ENCODE results near the gene G3BP1. TPM values are rescaled to one million over a fixed set of nuclear protein-coding genes. Genes with fewer than 3 reads are reported as not detected.
A peak's percentile ranks its signal among the peaks of the same experiment; 100 is the strongest.
"Not testable (repeated sequence)": the region's sequence is repeated elsewhere in the genome, so short reads cannot be mapped to it uniquely, and the experiment has no call there.

G3BP1 gene
- polyA plus RNA-seq, 3 donors from 2014 or later, result 124 to 148 (median 129) TPM

- Mint-ChIP-seq H3K27ac (no peak overlapping the region), H3K4me1 (peaks cover 5 to 6% of the 10 kb centered on the region in 2 donors), H3K4me3 (no peak overlapping the region), H3K9me3 (no peaks in the 10 kb centered on the region), H3K27me3 (ENCODE audit: low read depth in 3 of 3) (no peaks in the 10 kb centered on the region), H3K36me3 (no peaks in the 10 kb centered on the region)
- DNase-seq, result no peak
Measured at GRCh38 chr5:151764801-151765200, 7.0 kb upstream of the G3BP1 start.

- H3K27me3 Mint-ChIP-seq (ENCODE audit: low read depth in 3 of 3), result peaks cover 0 to 5% (median 0%) of the 10 kb centered on the region in 3 donors
- no peak for DNase-seq
- no peaks in the 10 kb centered on the region for H3K36me3 Mint-ChIP-seq
- peaks cover 6 to 13% of the 10 kb centered on the region in 2 donors for H3K4me1 Mint-ChIP-seq
- H3K27ac Mint-ChIP-seq, result no peak overlapping the region
- H3K9me3 Mint-ChIP-seq, result no peaks in the 10 kb centered on the region
- no peak overlapping the region for H3K4me3 Mint-ChIP-seq
Measured at GRCh38 chr5:151766975-151767374, 4.8 kb upstream of the G3BP1 start.

GRCh38 chr5:151770383-151771258, 1.1 kb upstream of the G3BP1 start:
- Mint-ChIP-seq H3K4me1 (peaks cover 38 to 44% of the 10 kb centered on the region in 2 donors), H3K4me3 (peak overlapping the region in 2 of 5 donors; percentile 57 to 75), H3K9me3 (no peaks in the 10 kb centered on the region)

GRCh38 chr5:151772029-151772845, 483 bp downstream of the G3BP1 start:
- Mint-ChIP-seq H3K4me3 (peak overlapping the region; percentile 86 to 97 (median 94)), H3K4me1 (peaks cover 55 to 57% of the 10 kb centered on the region in 2 donors), H3K27ac (peak overlapping the region in 5 of 6 donors; percentile 82 to 94 (median 89)), H3K36me3 (no peaks in the 10 kb centered on the region), H3K9me3 (no peaks in the 10 kb centered on the region), H3K27me3 (ENCODE audit: low read depth in 3 of 3) (peaks cover 0 to 13% (median 9%) of the 10 kb centered on the region in 3 donors)
- DNase-seq, result no peak

More at GRCh38 chr5:151770383-151771258, 1.1 kb upstream of the G3BP1 start:
- Mint-ChIP-seq H3K27me3 (ENCODE audit: low read depth in 3 of 3) (peaks cover 0 to 13% (median 9%) of the 10 kb centered on the region in 3 donors), H3K36me3 (no peaks in the 10 kb centered on the region), H3K27ac (peak overlapping the region in 3 of 6 donors; percentile 90 to 91 (median 91))
- DNase-seq, result no peak

- Mint-ChIP-seq H3K27ac (peak overlapping the region in 5 of 6 donors; percentile 82 to 94 (median 89)), H3K27me3 (ENCODE audit: low read depth in 3 of 3) (peaks cover 0 to 13% (median 9%) of the 10 kb centered on the region in 3 donors), H3K9me3 (no peaks in the 10 kb centered on the region), H3K36me3 (peaks cover 0 to 7% (median 3%) of the 10 kb centered on the region in 3 donors), H3K4me1 (peaks cover 62 to 64% of the 10 kb centered on the region in 2 donors), H3K4me3 (peak overlapping the region; percentile 86 to 97 (median 94))
- no peak for DNase-seq
Measured at GRCh38 chr5:151772846-151773561, 1.2 kb downstream of the G3BP1 start.

- DNase-seq, result no peak
Measured at GRCh38 chr5:151773951-151774350, 2.2 kb downstream of the G3BP1 start.

GRCh38 chr5:151775025-151775606, 3.4 kb downstream of the G3BP1 start:
- DNase-seq, result no peak
- peak overlapping the region in 5 of 6 donors; percentile 62 to 86 (median 72) for H3K27ac Mint-ChIP-seq
- H3K36me3 Mint-ChIP-seq, result peaks cover 0 to 12% (median 4%) of the 10 kb centered on the region in 3 donors
- peaks cover 0 to 10% (median 9%) of the 10 kb centered on the region in 3 donors for H3K27me3 Mint-ChIP-seq (ENCODE audit: low read depth in 3 of 3)
- peaks cover 72 to 74% of the 10 kb centered on the region in 2 donors for H3K4me1 Mint-ChIP-seq
- H3K9me3 Mint-ChIP-seq, result no peaks in the 10 kb centered on the region
- peak overlapping the region; percentile 28 to 92 (median 31) for H3K4me3 Mint-ChIP-seq

More at GRCh38 chr5:151773951-151774350, 2.2 kb downstream of the G3BP1 start:
- H3K36me3 Mint-ChIP-seq, result peaks cover 0 to 8% (median 4%) of the 10 kb centered on the region in 3 donors
- peaks cover 64 to 66% of the 10 kb centered on the region in 2 donors for H3K4me1 Mint-ChIP-seq
- peak overlapping the region in 5 of 6 donors; percentile 42 to 91 (median 86) for H3K27ac Mint-ChIP-seq
- no peaks in the 10 kb centered on the region for H3K9me3 Mint-ChIP-seq
- peaks cover 0 to 13% (median 9%) of the 10 kb centered on the region in 3 donors for H3K27me3 Mint-ChIP-seq (ENCODE audit: low read depth in 3 of 3)
- H3K4me3 Mint-ChIP-seq, result peak overlapping the region; percentile 85 to 97 (median 92)

- Mint-ChIP-seq H3K4me1 (peaks cover 74 to 92% of the 10 kb centered on the region in 2 donors), H3K4me3 (peak overlapping the region in 3 of 5 donors; percentile 0 to 30 (median 4)), H3K9me3 (no peaks in the 10 kb centered on the region), H3K27ac (peak overlapping the region in 4 of 6 donors; percentile 25 to 77 (median 30)), H3K27me3 (ENCODE audit: low read depth in 3 of 3) (no peaks in the 10 kb centered on the region), H3K36me3 (peaks cover 0 to 12% (median 4%) of the 10 kb centered on the region in 3 donors)
- DNase-seq, result no peak
Measured at GRCh38 chr5:151779531-151780125, 7.9 kb downstream of the G3BP1 start.

- peaks cover 73 to 92% of the 10 kb centered on the region in 2 donors for H3K4me1 Mint-ChIP-seq
- H3K4me3 Mint-ChIP-seq, result peak overlapping the region in 2 of 5 donors; percentile 24 to 25
- no peak for DNase-seq
- no peaks in the 10 kb centered on the region for H3K27me3 Mint-ChIP-seq (ENCODE audit: low read depth in 3 of 3)
- H3K36me3 Mint-ChIP-seq, result peaks cover 0 to 12% (median 4%) of the 10 kb centered on the region in 3 donors
- peak overlapping the region in 4 of 6 donors; percentile 26 to 31 (median 30) for H3K27ac Mint-ChIP-seq
- no peaks in the 10 kb centered on the region for H3K9me3 Mint-ChIP-seq
Measured at GRCh38 chr5:151780348-151780747, 8.6 kb downstream of the G3BP1 start.

GRCh38 chr5:151781201-151781600, 9.4 kb downstream of the G3BP1 start:
- Mint-ChIP-seq H3K4me3 (peak overlapping the region in 1 of 5 donors; percentile 53), H3K36me3 (peaks cover 0 to 12% (median 4%) of the 10 kb centered on the region in 3 donors), H3K27me3 (ENCODE audit: low read depth in 3 of 3) (no peaks in the 10 kb centered on the region), H3K9me3 (no peaks in the 10 kb centered on the region), H3K27ac (peak overlapping the region in 3 of 6 donors; percentile 2 to 72 (median 55)), H3K4me1 (peaks cover 73 to 92% of the 10 kb centered on the region in 2 donors)
- no peak for DNase-seq

GRCh38 chr5:151783664-151784063, 11.9 kb downstream of the G3BP1 start:
- H3K4me3 Mint-ChIP-seq; DNase-seq; H3K27ac Mint-ChIP-seq; H3K27me3 Mint-ChIP-seq (ENCODE audit: low read depth in 3 of 3); H3K9me3 Mint-ChIP-seq: not testable (repeated sequence)
- peaks cover 0 to 10% (median 0%) of the 10 kb centered on the region in 3 donors for H3K36me3 Mint-ChIP-seq
- H3K4me1 Mint-ChIP-seq, result peaks cover 62 to 77% of the 10 kb centered on the region in 2 donors

- Mint-ChIP-seq H3K27me3 (ENCODE audit: low read depth in 3 of 3) (no peaks in the 10 kb centered on the region), H3K4me1 (peaks cover 59 to 73% of the 10 kb centered on the region in 2 donors), H3K9me3 (no peaks in the 10 kb centered on the region), H3K27ac (peak overlapping the region in 5 of 6 donors; percentile 19 to 72 (median 32)), H3K4me3 (peak overlapping the region in 1 of 5 donors; percentile 25), H3K36me3 (peaks cover 0 to 10% (median 0%) of the 10 kb centered on the region in 3 donors)
- no peak for DNase-seq
Measured at GRCh38 chr5:151784141-151784540, 12.4 kb downstream of the G3BP1 start.

Data from immature natural killer cell (primary cell).